ENCODE results near the gene NOL8. TPM values are rescaled to one million over a fixed set of nuclear protein-coding genes. Genes with fewer than 3 reads are reported as not detected.

The NOL8 gene
- polyA plus RNA-seq = 10 to 100 TPM; 13.4 to 20.5 TPM

DNA sequence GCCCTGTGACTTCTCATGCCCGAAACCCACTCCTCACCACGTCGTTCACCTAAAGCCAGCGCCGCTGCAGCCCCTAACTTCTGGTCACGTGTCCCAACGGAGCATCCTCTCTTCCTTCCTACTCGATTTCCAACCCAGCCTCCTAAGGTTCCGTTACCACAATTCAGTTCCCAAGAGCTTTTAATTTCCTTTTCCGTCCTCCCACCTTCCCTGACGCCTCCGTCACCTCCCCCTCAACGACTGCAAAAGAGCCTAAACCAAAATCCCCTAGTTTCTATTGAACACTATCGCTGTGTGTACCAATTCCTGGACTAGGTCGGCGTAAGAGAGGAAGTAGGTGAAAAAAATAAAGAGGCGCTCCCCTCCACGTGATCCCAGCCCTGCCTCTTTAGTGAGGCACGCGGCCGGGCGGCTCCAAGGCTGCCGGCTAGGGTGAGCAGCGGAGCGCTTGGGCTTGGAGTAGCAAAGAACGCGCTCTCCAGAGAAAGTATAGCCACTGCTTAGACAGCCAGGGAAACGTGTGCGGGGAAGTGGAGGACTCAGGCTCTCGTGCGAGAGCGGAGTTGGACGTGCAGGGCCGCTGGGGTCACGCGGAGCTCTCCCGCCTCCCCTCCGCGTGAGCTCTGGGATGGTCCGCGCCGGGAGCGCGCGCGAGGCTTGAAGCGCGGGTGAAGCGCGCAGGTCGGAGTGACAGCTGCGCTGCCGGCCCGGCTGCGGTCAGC lies at the start of gene NOL8, which contains the start of gene CENPP:
Gene NOL8, minus strand, starts transcription at position 82 of the 722 bp plus-strand sequence. CDS start 1,189 bp downstream, outside the sequence.
Gene CENPP, plus strand, starts transcription at position 685 of the 722 bp plus-strand sequence.
- Histone ChIP-seq H3K4me3 (ENCODE audit: low read depth in 1 of 2, low read length in 2 of 2) (peak within 1 kb of the TSS; percentile 85 to 95), H3K36me3 (ENCODE audit: control insufficient read depth in 2 of 2, insufficient read depth in 2 of 2, low read length in 1 of 2) (peaks cover 0 to 3% of the 10 kb centered on the region in 2 donors), H3K27ac (ENCODE audit: low read depth in 2 of 2, low read length in 1 of 2) (peak within 1 kb of the TSS; percentile 97), H3K9me3 (ENCODE audit: control insufficient read depth in 2 of 2, insufficient read depth in 1 of 2, low read depth in 1 of 2, low read length in 1 of 2) (no peaks in the 10 kb centered on the region), H3K27me3 (ENCODE audit: control insufficient read depth in 1 of 2, insufficient read depth in 2 of 2, low read length in 2 of 2) (no peaks in the 10 kb centered on the region), H3K4me1 (ENCODE audit: control insufficient read depth in 2 of 2, insufficient read depth in 2 of 2, low read length in 1 of 2) (peaks cover 0 to 3% of the 10 kb centered on the region in 2 donors)
- WGBS, 2 donors = 0% methylated on average over 55 of the region's 55 CpGs

DNA sequence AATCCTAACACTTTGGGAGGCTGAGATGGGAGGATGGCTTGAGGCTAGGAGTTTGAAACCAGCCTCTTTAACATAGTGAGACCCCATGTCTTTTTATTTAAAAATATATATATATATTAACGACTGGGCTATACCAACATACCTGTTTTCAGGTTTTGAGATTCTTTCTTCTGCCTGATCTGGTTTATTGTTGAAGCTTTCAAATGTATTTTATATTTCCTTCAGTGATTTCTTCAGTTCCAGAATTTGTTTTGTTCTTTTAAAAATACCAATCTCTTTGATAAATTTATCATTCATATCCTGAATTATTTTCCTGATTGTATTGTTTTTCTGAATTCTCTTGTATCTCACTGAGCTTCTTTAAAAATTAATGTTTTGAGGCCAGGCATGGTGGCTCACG lies 48.0 kb upstream of the NOL8 start:
- H3K4me3 ChIP-seq (ENCODE audit: low read depth in 1 of 2, low read length in 2 of 2) = no peak overlapping the region
- WGBS, 2 donors = 98% methylated on average over 2 of the region's 2 CpGs
- H3K36me3 ChIP-seq (ENCODE audit: control insufficient read depth in 2 of 2, insufficient read depth in 2 of 2, low read length in 1 of 2) = no peaks in the 10 kb centered on the region

DNA sequence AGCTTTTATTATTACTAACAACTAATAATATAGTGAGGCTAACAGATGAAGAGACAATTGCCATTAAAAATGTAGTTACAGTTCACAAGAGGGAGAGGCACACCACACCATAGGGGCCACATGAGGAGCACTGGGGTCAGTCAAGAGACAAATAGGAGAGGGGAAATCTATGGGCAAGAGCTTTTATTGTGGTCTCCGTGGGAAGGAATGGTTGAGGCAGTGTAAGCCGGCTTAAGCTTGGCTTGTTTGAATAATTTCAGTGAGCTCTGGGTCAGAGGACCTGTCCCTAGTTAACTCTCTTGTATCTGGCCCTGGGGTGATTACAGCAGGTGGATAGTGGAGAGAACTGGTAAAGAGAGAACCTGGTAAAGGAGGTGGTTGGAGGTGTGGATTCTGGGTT lies 43.9 kb upstream of the NOL8 start:
- no peaks in the 10 kb centered on the region for H3K4me1 ChIP-seq (ENCODE audit: control insufficient read depth in 2 of 2, insufficient read depth in 2 of 2, low read length in 1 of 2)
- WGBS, 2 donors = 34 to 57% methylated on average over 2 of the region's 2 CpGs
- no peaks in the 10 kb centered on the region for H3K27me3 ChIP-seq (ENCODE audit: control insufficient read depth in 1 of 2, insufficient read depth in 2 of 2, low read length in 2 of 2)
- H3K9me3 ChIP-seq (ENCODE audit: control insufficient read depth in 2 of 2, insufficient read depth in 1 of 2, low read depth in 1 of 2, low read length in 1 of 2) = no peaks in the 10 kb centered on the region
- H3K4me3 ChIP-seq (ENCODE audit: low read depth in 1 of 2, low read length in 2 of 2) = no peak overlapping the region
- H3K27ac ChIP-seq (ENCODE audit: low read depth in 2 of 2, low read length in 1 of 2) = no peak overlapping the region
- H3K36me3 ChIP-seq (ENCODE audit: control insufficient read depth in 2 of 2, insufficient read depth in 2 of 2, low read length in 1 of 2) = no peaks in the 10 kb centered on the region

More for the DNA sequence above, 48.0 kb upstream of the NOL8 start:
- no peaks in the 10 kb centered on the region for H3K27me3 ChIP-seq (ENCODE audit: control insufficient read depth in 1 of 2, insufficient read depth in 2 of 2, low read length in 2 of 2)
- no peak overlapping the region for H3K27ac ChIP-seq (ENCODE audit: low read depth in 2 of 2, low read length in 1 of 2)
- H3K4me1 ChIP-seq (ENCODE audit: control insufficient read depth in 2 of 2, insufficient read depth in 2 of 2, low read length in 1 of 2) = no peaks in the 10 kb centered on the region
- H3K9me3 ChIP-seq (ENCODE audit: control insufficient read depth in 2 of 2, insufficient read depth in 1 of 2, low read depth in 1 of 2, low read length in 1 of 2) = no peaks in the 10 kb centered on the region

DNA sequence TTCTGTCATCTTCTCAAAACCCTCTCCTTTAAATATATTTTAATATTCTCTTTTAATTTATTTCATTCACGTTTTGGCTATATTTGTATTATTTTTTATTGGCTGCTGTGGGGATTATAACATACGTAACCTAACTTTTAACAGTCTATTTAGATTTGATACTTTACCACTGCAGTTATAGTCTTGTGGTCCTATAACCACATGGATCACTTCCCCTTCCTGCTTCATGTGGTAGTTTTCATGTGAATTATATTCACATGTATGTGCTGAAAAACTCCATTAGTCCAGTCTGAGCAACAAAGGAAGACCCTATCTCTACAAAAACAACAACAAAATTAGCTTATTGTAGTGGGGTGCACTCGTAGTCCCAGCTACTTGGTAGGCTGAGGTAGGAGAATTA lies 34.9 kb upstream of the NOL8 start:
- no peak overlapping the region for H3K27ac ChIP-seq (ENCODE audit: low read depth in 2 of 2, low read length in 1 of 2)
- H3K36me3 ChIP-seq (ENCODE audit: control insufficient read depth in 2 of 2, insufficient read depth in 2 of 2, low read length in 1 of 2) = no peaks in the 10 kb centered on the region
- no peaks in the 10 kb centered on the region for H3K9me3 ChIP-seq (ENCODE audit: control insufficient read depth in 2 of 2, insufficient read depth in 1 of 2, low read depth in 1 of 2, low read length in 1 of 2)
- H3K27me3 ChIP-seq (ENCODE audit: control insufficient read depth in 1 of 2, insufficient read depth in 2 of 2, low read length in 2 of 2) = no peaks in the 10 kb centered on the region
- WGBS, 2 donors = 77 to 86% methylated on average over 3 of the region's 3 CpGs
- no peaks in the 10 kb centered on the region for H3K4me1 ChIP-seq (ENCODE audit: control insufficient read depth in 2 of 2, insufficient read depth in 2 of 2, low read length in 1 of 2)
- H3K4me3 ChIP-seq (ENCODE audit: low read depth in 1 of 2, low read length in 2 of 2) = no peak overlapping the region

DNA sequence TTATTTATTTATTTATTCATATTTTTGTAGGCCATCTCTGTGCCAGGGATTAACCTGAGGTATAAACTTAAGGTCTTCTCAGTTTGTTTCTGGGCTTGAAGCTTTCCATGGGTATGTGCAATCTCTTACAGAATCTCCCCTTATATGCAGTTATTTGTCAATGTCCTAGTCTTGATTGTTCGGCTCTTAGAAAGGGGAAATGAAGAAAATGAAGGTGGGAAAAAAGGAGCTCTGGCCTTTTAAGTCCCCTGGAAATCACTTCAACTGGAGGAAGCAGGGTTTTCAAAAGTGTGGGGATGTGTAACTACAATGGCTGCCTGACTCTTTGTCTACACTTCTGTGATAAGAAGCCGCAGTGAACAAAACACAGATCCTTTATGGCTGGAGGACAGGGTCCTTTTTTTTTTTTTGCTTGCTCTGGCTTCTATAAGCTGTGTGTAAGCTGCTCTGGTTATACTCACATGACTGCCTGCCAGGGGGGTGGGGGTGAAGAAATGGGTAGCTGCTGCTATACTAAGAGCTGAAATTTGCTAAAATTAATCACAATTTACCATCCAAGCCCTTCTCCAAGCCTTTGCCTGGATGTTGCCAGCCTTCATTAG lies 34.3 kb upstream of the NOL8 start:
- 59 to 64% methylated on average over 2 of the region's 2 CpGs for WGBS, 2 donors
- H3K36me3 ChIP-seq (ENCODE audit: control insufficient read depth in 2 of 2, insufficient read depth in 2 of 2, low read length in 1 of 2) = no peaks in the 10 kb centered on the region
- H3K27ac ChIP-seq (ENCODE audit: low read depth in 2 of 2, low read length in 1 of 2) = no peak overlapping the region

DNA sequence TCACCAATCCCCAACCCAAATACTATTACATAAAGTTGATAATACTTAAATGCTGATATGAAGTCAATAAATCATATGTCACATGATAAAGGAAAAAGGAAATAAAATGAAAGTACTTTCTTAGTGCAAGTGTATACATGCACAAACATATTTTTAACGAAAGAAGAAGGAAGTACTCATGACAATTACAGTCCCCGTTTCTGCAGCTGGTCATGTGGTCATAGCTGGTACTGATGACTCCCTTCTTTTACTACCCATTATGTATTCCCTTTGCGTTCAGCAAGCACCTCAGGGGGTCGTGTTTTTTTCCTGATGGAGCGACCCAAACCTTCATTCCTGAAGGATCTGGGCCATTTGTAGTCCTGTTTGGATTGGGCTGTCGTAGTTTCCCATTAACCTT lies 27.9 kb upstream of the NOL8 start:
- WGBS, 2 donors = 80 to 85% methylated on average over 6 of the region's 6 CpGs
- H3K27me3 ChIP-seq (ENCODE audit: control insufficient read depth in 1 of 2, insufficient read depth in 2 of 2, low read length in 2 of 2) = no peaks in the 10 kb centered on the region
- H3K4me3 ChIP-seq (ENCODE audit: low read depth in 1 of 2, low read length in 2 of 2) = no peak overlapping the region
- no peaks in the 10 kb centered on the region for H3K9me3 ChIP-seq (ENCODE audit: control insufficient read depth in 2 of 2, insufficient read depth in 1 of 2, low read depth in 1 of 2, low read length in 1 of 2)
- H3K36me3 ChIP-seq (ENCODE audit: control insufficient read depth in 2 of 2, insufficient read depth in 2 of 2, low read length in 1 of 2) = peaks cover 0 to 3% of the 10 kb centered on the region in 2 donors
- H3K27ac ChIP-seq (ENCODE audit: low read depth in 2 of 2, low read length in 1 of 2) = no peak overlapping the region
- no peaks in the 10 kb centered on the region for H3K4me1 ChIP-seq (ENCODE audit: control insufficient read depth in 2 of 2, insufficient read depth in 2 of 2, low read length in 1 of 2)

More for the DNA sequence above, 34.3 kb upstream of the NOL8 start:
- Histone ChIP-seq H3K4me3 (ENCODE audit: low read depth in 1 of 2, low read length in 2 of 2) (no peak overlapping the region), H3K9me3 (ENCODE audit: control insufficient read depth in 2 of 2, insufficient read depth in 1 of 2, low read depth in 1 of 2, low read length in 1 of 2) (no peaks in the 10 kb centered on the region), H3K27me3 (ENCODE audit: control insufficient read depth in 1 of 2, insufficient read depth in 2 of 2, low read length in 2 of 2) (no peaks in the 10 kb centered on the region), H3K4me1 (ENCODE audit: control insufficient read depth in 2 of 2, insufficient read depth in 2 of 2, low read length in 1 of 2) (no peaks in the 10 kb centered on the region)

DNA sequence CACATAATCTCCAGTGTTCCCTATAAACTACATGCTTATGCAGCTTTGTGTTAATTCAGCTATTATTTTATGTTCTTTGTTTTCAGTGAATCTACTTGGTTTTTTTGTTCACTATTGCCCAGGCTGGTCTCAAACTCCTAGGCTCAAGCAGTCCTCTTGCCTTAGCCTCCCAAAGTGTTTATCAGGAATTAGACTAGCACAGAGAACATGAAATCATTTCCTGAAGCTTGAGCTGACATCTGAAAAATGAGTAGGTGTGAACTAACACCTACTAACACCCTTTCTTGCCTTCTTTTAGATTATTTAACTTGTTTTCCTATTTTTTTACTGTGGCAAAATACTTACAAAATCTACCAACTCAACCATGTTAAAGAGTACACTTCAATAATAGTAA lies 25.6 kb upstream of the NOL8 start:
- Histone ChIP-seq H3K27me3 (ENCODE audit: control insufficient read depth in 1 of 2, insufficient read depth in 2 of 2, low read length in 2 of 2) (no peaks in the 10 kb centered on the region), H3K9me3 (ENCODE audit: control insufficient read depth in 2 of 2, insufficient read depth in 1 of 2, low read depth in 1 of 2, low read length in 1 of 2) (no peaks in the 10 kb centered on the region), H3K4me3 (ENCODE audit: low read depth in 1 of 2, low read length in 2 of 2) (no peak overlapping the region), H3K36me3 (ENCODE audit: control insufficient read depth in 2 of 2, insufficient read depth in 2 of 2, low read length in 1 of 2) (peaks cover 0 to 3% of the 10 kb centered on the region in 2 donors), H3K4me1 (ENCODE audit: control insufficient read depth in 2 of 2, insufficient read depth in 2 of 2, low read length in 1 of 2) (no peaks in the 10 kb centered on the region), H3K27ac (ENCODE audit: low read depth in 2 of 2, low read length in 1 of 2) (no peak overlapping the region)

DNA sequence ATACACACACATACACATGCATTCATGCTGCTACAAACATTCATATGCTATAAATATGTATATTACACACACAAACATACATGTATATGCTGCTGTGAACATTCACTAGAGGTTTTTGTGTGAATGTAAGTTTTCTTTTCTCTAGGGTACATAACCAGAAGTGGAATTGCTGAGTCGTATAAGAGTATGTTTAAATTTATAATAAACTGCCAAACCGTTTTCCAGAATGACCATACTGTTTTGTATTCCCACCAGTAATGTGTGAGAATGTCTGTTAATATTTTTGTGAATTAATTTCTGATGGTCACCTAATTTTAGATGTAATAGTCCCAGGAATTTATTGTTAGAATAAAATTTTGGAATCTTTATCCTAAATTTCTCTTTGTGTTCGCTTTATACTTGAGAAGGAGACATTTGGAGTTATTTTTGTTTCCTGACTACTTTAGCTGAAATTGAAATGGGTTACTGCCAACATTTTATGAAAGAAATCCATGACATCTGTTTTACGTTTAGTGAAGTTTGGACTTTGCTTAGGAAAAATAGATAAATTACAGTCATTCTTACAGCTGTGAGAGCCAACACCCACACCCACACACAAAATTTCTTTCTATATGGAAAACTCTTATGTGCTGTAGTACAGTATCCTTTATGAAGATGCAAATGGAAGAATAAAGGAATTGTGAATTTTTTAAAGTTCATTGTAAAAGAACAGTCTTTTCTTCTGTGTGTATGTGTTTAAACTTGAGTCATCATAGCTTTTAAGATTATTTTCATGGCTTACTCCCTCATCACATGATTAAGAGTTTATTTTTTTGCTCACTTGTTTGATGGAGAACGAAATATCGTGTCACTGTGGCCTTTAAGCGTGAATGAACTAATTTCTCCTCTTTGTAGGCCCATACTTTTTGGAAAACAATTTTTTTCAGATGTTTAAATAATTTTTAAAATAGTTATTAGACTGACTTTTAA lies 24.9 kb upstream of the NOL8 start:
- H3K4me1 ChIP-seq (ENCODE audit: control insufficient read depth in 2 of 2, insufficient read depth in 2 of 2, low read length in 1 of 2) = no peaks in the 10 kb centered on the region
- WGBS, 2 donors = 60 to 62% methylated on average over 7 of the region's 7 CpGs
- no peak overlapping the region for H3K4me3 ChIP-seq (ENCODE audit: low read depth in 1 of 2, low read length in 2 of 2)
- peaks cover 0 to 3% of the 10 kb centered on the region in 2 donors for H3K36me3 ChIP-seq (ENCODE audit: control insufficient read depth in 2 of 2, insufficient read depth in 2 of 2, low read length in 1 of 2)
- no peaks in the 10 kb centered on the region for H3K27me3 ChIP-seq (ENCODE audit: control insufficient read depth in 1 of 2, insufficient read depth in 2 of 2, low read length in 2 of 2)
- no peaks in the 10 kb centered on the region for H3K9me3 ChIP-seq (ENCODE audit: control insufficient read depth in 2 of 2, insufficient read depth in 1 of 2, low read depth in 1 of 2, low read length in 1 of 2)
- H3K27ac ChIP-seq (ENCODE audit: low read depth in 2 of 2, low read length in 1 of 2) = no peak overlapping the region

DNA sequence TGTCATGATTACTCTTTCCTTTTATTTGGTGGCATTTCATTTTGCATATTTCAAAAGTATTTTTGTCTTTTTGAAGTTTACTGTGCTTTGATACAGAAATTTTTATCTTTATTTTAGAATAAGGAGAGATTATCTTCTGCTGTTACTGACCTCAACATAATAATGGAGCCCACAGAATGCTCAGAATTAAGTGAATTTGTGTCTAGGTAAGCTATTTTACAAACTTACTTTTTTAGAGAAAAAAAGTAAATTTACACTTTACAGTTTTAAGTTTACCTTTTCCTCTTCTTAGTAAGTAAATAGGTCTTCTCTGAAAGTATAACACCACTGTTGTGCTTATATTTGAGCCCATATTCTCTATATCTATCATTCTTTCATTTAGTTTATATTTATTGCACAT lies 20.4 kb upstream of the NOL8 start:
- no peak overlapping the region for H3K4me3 ChIP-seq (ENCODE audit: low read depth in 1 of 2, low read length in 2 of 2)
- no peak overlapping the region for H3K27ac ChIP-seq (ENCODE audit: low read depth in 2 of 2, low read length in 1 of 2)
- H3K27me3 ChIP-seq (ENCODE audit: control insufficient read depth in 1 of 2, insufficient read depth in 2 of 2, low read length in 2 of 2) = no peaks in the 10 kb centered on the region
- no peaks in the 10 kb centered on the region for H3K4me1 ChIP-seq (ENCODE audit: control insufficient read depth in 2 of 2, insufficient read depth in 2 of 2, low read length in 1 of 2)
- no peaks in the 10 kb centered on the region for H3K9me3 ChIP-seq (ENCODE audit: control insufficient read depth in 2 of 2, insufficient read depth in 1 of 2, low read depth in 1 of 2, low read length in 1 of 2)
- H3K36me3 ChIP-seq (ENCODE audit: control insufficient read depth in 2 of 2, insufficient read depth in 2 of 2, low read length in 1 of 2) = no peaks in the 10 kb centered on the region
